HG03460 (cell line): ENCODE data around the gene RHBDF2.
A peak's percentile ranks its signal among the peaks of the same experiment; 100 is the strongest.
"Not testable (repeated sequence)": the region's sequence is repeated elsewhere in the genome, so short reads cannot be mapped to it uniquely, and the experiment has no call there.

ENCODE experiments used
- ATAC-seq: cut with Tn5 transposase; IDR thresholded peaks from one replicate; pipeline ENCODE4 v1.9.1; 2021; ENCODE audit not compliant: unreplicated experiment

RHBDF2 gene

DNA sequence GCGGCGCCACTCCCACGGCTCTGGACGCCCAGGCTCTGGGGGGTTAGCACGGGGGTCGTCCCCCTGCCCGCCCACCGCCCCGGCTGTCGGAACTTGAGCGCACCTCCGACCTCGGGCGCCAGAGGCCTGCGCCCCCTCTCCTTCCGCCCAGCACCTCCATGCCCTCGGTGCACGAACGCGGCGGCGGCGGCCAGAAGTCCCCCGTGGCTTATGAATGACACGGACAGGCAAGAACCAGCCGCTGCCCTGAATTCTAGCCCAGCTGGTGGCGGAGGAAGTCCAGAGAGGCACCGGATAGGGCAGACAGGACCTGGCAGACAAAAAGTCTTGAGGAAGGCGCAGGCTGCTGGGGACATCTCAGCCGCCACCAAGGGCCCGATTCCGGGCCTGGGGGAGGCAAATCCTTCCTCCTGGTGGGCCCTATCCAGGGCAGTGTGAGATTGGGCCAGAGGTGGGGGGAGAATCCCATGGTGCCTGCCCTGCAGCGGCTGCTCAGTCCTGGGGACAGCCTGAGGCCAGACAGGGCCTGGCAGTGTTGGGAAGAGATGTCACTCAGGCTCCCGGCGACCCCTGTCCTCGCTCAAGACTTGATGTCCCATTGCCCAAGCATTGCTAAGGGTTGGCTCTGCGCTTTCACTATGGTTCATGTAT lies 37.2 kb upstream of the RHBDF2 start:
- no peak for ATAC-seq

DNA sequence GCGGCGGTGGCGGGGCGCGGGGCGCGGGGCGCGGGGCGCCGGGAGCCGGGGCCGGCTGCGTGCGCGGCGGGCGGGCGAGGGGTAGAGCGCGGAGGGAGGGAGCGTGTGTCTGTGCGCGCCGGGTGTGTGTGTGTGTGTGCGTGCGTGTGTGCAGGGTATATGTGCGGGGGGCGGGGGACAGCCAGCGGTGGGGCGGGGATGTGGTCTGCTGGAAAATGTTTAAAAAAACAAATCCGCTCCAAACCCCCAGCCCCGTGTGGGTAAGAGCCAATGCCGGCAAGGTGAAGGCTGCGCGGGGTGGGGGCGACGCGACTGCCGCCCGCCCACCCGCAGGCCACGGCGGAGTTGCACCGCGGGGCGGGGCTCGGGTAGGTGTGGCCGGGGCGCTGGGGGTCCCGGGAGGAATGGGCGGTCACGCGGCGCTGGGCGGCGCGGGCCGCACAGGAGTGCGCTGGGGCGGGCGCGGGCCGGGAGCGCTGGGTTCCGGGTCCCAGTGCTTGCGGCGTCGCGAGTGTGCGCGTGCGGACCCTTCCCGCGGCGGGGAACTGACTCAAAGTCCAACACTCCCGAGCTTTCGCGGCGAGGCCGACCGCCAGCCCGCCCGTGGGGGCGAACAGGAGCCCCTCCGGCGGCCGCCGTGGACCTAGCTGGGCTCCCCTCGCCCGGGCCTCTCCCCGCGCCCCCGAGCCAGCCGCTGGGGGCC lies 36.5 kb upstream of the RHBDF2 start, which contains the start of gene CYGB:
Gene CYGB (minus strand): TSS at position 132 of the 703 bp plus-strand sequence. CDS start 167 bp downstream, outside the sequence.
- no peak for ATAC-seq

DNA sequence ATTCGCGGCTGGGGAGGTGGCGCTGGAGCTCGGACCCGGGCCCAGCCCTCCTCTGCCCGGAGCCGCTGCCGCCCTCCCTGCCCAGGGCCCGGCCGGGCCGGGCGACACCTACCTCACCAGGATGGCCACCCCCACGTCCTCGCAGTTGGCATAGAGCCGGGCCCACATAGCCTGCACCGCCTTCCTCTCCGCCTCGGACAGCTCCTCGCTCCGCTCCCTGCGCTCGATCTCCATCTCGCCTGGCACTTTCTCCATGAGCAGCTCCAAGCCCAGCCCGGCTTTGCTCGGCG lies 36.0 kb upstream of the RHBDF2 start:
- no peak for ATAC-seq

DNA sequence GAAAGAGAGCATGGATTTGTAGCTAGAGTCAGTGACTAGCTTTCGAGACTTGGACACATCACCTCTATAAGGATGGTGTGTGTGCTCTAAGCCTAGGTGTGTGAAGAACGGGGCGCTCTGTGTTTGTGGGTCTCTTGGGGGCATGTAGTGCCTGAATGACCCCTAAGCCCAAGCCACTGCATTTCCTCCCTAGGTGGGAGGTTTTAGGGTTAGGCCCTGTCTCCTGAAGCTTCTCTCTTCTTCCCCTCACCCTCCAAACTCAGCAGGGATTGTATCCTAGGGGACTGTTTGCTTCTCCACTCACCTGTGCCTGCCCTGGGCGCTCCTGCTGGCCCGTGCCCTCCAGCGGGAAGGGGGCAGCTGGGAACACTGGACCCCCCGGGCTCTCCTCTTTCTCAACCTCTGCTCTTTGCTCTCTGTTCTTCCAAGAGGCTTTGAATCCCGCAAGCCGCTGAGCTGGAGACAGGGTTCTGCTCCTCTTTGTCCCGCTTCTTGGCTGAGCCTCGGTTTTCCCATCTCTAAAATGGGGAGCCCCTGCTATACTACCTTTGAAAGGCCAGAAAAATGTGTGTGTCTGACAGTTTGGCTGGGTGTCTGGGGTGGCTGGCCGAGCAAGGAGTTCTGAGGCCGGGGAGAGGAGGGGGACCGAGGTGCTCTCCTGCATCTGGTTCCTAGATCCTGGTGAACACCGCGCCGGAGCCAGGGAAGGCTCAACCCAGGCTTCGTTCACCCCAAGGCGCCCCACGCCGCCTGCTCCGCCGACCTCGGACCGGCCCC lies 35.5 kb upstream of the RHBDF2 start:
- no peak for ATAC-seq

DNA sequence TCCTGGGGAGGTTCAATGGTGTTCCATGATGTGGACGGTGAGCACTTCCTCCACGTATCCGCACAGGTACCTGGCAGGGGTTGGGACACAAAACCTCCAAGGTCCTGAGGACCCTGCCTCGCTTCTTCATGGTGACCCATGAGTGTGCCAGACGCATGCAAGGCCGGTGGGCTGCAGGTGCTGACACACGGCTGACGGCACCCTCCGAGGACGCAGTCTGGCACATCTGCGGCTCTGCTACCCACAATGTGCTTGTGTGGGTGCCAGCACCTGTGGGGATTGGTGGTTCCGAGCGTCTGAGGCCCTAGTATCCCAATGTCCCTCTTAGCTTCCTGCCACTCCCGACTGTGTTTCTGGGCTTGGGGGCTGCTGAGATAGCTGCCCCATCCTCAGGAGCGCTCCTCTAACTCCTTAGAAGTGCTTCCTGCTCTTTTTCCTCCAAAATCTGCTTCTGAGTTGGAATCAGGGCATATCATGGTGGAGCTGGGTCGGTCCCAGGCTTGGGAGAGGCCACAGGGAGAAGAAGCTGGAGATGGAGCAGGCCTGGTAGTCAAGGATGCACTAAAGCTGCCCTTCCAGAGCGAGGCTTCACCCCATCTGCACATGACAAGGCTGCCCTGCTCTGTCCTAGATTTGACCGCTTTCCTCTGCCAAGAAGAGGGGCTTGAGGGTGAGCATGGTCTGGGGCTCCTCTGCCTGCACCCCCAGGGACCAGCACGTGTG lies 34.7 kb upstream of the RHBDF2 start:
- ATAC-seq, result no peak

DNA sequence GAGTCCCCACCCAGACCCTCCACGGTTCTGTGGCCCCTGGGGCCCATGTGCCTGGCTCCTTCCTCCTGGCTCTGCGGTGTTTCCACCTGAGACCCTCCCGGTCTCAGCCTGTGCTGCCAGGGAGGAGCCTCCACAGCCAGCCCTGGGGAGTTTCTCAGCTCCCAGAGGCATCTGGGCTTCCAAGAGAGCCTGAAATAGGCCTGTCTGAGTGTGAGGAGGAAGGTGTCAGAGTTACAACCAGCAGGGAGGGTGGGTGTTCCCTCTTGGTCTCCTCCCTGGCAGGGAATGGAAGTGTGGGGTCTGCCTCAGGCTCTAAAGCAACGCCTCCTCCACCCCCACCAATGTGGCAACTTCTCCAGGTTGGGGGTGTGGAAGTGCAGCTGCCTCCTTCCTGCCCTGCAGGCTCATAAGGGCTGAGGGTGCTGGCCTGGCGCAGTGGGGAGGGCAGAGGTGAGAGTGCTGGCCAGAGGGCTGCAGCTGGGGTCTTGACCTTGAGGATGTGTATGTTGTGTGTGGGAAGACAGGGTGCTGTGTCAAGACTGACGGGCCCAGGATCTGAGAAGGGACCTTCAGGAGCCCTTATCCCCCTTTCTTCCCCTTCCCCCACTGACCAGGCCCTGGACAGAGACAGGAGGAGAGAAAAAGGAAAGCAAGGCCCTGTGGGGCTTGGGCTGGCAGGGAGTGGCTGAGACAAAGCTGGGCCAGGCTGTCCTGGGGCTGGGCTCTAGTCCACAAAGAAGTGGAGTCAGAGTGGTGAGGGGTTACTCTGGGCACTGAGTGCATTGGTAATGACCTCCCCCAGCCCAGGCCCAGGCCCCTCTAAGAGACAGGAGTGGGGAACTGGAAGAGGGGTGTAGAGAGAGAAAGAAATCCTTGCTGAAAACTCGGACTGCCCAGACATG lies 33.9 kb upstream of the RHBDF2 start:
- no peak for ATAC-seq

DNA sequence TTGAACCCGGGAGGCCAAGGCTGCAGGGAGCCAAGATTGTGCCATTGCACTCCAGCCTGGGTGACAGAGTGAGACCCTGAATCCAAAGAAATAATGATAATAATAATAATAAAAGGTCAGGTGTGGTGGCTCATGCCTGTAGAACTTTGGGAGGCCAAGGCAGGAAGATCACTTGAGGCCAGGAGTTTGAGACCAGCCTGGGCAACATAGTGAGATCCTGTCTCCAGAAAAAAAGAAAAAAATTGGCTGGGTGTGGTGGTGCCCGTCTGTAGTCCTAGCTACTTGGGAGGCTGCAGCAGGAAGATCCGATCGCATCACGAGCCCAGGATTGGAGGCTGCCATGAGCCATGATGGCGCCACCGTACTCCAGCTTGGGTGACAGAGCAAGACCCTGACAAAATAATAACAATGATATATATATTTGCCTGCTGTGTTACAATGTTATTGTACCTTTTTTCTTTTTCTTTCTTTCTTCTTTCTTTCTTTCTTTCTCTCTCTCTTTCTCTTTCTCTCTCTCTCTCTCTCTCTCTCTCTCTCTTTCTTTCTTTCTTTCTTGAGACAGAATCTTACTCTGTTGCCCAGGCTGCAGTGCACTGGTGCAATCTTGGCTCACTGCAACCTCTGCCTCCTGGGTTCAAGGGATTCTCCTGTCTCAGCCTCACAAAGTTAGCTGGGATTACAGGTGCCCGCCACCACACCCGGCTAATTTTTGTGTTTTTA lies 32.6 kb upstream of the RHBDF2 start:
- not testable (repeated sequence) for ATAC-seq

DNA sequence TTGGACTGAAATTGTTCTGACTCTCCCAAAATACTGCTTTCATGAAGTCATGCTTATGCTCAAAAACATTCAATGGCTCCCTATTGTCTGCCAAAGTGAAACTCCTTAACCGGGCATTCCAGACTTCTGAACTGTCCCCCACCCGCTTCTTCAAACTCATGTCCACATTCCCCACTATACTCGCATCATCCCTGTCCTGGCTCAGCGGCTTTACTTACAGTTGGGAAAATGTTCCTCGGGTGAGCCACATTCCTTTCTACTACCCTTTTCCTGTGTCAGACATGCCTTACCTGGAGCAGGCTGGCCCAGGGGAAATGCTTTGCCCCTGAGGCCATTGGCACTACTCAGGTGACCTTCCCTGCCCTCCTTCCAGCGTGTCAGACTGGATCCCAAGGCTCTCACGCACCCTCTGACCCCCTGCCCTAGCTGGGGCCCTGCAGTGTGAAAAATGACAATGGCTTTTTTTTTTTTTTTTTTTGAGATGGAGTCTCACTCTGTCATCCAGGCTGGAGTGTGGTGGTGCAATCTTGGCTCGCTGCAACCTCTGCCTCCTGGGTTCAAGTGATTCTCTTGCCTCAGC lies 30.9 kb upstream of the RHBDF2 start:
- no peak for ATAC-seq

DNA sequence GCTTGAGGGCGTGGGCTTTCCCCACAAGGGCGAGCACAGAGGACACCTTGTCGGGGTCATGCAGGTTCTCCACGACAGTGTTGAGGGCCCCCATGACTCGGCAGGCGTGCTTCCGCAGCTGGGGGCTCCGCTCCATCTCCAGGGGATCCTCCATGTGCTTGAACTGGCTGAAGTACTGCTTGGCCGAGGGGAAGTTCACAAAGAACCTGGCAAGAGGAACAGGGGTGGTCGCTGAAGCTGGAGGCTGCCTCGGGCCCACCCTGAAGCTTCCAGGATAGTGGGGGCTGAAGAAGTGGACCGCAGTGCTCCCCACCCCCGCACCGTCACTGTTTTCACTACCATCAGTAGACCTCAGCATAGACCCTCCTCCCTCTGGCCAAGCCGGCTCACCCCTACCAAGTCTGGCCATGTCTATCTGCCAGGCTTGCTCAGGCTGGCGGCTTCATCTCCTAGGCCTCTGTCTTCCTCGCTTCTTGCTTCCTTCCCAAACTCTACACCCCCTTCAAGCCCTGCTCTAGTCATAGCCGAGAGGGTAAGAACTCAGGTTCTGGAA lies 30.3 kb upstream of the RHBDF2 start:
- no peak for ATAC-seq

DNA sequence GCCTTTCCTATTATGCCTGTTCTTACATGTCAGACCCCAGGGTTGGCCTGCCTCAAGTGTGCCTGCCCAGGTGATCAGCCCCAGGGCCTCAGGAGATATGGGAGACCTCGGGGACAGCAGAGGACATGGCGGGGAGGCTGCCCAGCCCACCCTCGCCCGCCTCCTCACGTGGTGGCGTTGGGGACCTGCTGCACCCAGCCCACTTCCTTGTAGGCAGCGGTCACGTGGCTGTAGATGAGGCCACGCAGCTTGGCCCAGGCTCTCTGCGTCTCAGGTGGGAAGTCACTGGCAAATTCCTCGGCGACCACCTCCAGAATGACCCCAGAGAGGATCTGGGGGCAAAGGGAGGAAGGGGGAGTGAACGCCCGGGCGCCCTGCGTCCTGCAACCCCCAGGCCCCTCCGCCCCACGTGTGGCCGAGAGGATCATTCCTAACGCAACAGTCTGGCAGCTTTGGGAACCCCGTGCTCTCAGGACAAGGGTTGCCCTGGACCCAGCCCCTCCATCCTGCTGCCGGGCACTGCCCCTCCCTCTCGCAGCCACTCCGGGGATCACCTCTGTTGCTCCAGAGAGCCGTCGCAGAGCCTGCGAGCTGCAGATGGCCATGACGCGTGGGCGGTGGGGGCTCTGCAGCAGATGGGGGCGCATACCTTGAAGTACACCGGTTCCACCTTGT lies 29.7 kb upstream of the RHBDF2 start:
- no peak for ATAC-seq

DNA sequence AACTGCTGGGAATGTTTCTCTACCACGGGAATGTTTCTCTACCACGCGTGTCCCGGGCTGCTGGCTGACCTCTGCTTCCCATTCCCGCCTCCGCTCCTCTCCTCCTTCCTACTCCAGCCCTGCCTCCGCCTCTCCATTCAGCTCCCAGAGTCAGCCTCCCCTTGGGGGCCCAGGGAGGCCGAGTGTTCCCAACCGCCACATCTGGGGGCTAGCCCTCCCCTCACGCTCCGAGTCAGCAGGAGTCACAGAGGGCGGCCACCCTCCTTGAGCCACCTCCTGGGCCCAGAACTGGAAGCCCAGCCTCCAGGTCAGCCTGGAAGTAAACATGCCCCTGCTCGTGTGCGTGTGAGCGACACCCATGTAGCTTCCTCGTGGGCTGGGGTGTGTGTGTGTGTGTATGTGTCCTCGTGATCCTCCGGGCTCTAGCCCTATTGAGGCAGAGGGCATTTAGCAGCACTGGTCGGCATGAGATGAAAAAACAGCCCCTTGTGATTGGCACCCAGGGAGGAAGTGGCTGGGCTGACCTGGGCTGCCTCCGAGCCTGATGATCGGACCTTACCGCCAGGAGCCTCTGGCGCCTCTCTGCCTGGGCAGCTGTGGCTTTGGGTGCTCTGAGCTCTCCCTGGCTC lies 29.0 kb upstream of the RHBDF2 start:
- no peak for ATAC-seq

DNA sequence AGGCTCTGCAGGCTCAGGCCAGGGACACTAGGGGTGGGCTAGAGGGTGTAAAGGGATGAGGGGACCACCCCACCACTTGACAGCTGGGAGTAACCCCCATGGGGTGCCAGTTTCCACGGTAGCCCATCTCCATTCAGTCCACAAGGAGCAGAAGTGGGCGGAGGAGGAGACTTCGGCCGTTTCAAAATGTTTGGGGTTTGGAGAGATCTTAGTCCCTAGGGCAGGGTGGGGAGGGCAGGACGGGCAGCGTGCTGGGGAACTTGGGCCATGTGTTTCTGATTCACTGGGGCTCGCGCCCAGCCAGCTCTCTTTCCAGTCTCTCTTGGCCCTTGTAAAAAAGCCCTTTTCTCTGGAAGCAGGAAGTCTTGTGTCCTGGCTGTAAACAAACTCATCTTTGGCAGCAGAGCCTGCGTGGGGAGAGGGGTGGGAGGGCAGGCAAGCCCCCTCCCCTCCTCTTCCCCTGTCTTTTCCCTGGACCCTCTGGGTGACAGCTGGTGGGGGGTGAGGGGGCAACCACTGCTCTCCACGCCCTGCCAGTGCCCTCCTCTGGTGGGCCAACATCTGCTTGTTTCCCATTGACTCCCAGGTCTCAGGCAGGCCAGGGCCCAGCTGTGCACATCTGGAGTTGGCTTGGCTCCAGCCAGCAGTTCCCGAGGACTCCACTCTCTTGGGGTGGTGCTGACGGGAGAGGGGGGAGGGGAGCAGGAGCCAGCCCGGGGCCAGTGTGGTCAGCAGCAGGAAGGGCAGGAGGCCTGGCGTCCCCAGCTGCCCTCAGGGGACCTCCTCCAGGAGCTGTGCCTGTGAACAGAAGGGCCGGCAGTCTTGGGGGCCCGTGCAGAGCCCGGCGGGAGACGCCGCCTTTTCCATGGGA lies 28.2 kb upstream of the RHBDF2 start:
- no peak for ATAC-seq

DNA sequence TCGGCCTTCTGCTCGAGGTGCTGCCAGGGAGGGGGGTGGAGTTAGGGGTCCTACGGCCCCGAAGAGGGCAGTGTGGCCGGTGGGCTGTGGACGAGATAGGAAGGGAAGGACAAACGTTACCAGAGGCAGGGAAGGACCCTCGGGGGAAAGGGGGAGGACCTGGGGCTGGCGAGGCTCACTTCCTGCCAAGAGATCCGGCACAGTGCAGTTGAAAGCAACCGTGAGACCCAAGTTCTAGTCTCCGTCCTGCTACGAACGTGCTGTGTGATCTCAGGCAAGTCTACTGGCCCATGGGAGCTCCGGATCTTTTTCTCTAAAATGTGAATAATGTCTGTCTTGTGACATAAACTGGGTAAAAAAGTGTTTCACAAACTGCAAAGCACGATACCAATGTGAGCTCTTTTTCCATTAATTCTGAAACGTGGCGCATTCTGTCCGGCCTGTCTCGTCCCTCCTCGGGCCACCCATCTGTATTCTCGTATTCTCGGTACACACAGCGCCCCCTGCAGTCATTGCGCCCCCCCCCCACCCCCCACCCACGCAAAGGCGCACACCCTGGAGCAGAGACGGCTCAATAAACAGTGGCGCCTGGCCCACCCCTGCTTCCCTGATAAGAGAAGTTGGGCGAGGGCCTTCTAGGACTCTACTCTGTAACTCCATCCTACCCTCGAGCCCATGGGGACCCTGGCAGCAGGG lies 27.5 kb upstream of the RHBDF2 start:
- no peak for ATAC-seq

DNA sequence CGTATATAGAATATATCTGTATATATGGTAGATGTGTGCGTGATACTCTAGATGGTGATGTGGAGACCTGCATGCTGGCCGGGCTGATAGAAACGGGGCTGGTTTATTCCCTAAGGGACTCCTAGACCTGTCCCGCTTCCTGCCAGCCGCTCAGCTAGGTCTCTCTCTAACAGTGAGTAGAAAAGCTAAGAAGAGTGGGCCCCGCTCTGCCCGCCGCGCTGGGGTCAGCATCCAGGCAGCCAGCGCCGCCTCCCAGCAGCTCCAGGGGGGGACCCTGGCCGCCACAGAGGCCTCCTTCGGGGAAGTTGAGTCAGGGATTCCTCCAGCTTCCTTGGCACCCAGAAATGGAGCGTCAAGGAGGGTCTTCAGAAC lies 26.9 kb upstream of the RHBDF2 start:
- peak; percentile 48 for ATAC-seq

DNA sequence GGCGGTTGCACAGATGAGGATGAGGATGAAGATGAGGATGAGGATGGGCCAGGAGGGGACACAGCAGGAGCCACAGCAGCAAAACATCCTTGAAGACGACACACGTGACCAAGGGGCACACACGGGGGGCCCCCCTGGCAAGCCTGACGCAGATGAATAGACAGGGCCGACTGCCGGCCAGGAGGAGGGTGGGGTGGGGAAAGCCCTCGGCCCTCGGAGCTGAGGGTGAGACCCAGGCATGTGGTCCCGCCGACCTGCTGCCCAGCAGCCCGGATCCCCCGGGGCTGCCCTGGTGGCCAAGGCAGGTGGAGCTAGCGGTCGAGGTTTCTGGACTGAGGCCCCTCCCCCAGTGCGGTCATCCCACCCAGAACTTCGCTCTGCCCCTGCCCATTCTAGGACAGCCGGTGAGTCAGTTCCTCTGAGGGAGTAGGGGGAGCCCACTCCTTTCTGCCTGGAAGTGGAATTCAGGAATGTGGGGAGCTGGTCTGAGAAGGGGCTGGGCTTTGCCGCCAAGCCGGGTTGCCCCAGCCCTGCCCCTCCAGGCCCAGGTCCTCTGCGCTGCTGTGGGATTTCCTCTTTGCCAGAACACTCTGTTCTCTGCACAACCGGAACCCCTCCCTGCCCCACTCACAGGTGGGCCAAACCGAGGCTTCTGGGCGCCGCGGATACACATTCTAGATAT lies 26.3 kb upstream of the RHBDF2 start:
- ATAC-seq, result peak; percentile 54

DNA sequence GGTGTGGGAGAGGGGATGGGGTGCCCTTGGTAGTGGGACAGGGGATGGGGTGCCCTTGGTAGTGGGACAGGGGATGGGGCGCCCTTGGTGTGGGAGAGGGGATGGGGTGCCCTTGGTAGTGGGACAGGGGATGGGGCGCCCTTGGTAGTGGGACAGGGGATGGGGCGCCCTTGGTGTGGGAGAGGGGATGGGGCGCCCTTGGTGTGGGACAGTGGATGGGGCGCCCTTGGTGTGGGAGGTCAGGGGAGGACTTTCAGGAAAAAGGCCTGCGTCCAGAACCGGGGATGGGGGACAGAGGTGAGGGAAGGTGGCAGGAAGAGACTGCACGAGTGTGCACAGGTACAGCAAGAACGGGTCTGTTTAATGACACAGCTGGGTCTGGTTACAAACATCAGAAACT lies 25.8 kb upstream of the RHBDF2 start:
- ATAC-seq, result not testable (repeated sequence)
